Ishikawa (cell line): ENCODE measurements around the gene MAPK9.

Experiments
- CEBPB ChIP-seq: IDR thresholded peaks from 2 replicates; pipeline ENCODE4 v1.6.1; 2012
- EP300 ChIP-seq: IDR thresholded peaks from 2 replicates; pipeline ENCODE4 v1.6.1; 2012; ENCODE audit warnings: borderline replicate concordance
- FOXM1 ChIP-seq: IDR thresholded peaks from 2 replicates; pipeline ENCODE4 v1.6.1; 2012; ENCODE audit warnings: low read depth, borderline replicate concordance
- NFIC ChIP-seq: IDR thresholded peaks from 2 replicates; pipeline ENCODE4 v1.6.1; 2012
- RAD21 ChIP-seq: IDR thresholded peaks from 2 replicates; pipeline ENCODE4 v1.6.1; 2012; ENCODE audit warnings: low read depth

DNA sequence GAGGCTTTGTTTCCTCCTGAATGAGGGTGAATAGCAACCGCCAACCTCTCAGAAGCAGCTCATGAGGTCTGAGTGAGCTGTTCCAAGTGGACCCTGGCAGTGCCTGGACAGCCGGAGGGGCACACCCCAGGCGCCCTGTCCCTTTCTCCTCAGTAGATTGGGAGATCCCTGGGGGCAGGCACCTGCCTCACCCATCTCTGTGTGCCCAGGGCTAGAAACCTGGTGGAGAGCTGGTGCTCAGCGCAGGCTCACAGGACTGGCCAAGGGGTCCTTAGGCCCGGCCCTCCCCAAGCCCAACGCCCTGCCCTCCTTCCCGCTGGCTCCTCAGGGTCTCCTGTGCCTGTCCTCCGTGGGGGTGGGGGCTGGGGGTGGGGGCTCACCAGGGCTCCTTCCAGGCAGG is 14.9 kb upstream of the MAPK9 start:
- TF ChIP-seq FOXM1 = no peak
- TF ChIP-seq RAD21 = no peak
- no peak for TF ChIP-seq NFIC
- no peak for TF ChIP-seq CEBPB
- no peak for TF ChIP-seq EP300
